Measurements from ENCODE around the gene MFSD11.

The MFSD11 gene

DNA sequence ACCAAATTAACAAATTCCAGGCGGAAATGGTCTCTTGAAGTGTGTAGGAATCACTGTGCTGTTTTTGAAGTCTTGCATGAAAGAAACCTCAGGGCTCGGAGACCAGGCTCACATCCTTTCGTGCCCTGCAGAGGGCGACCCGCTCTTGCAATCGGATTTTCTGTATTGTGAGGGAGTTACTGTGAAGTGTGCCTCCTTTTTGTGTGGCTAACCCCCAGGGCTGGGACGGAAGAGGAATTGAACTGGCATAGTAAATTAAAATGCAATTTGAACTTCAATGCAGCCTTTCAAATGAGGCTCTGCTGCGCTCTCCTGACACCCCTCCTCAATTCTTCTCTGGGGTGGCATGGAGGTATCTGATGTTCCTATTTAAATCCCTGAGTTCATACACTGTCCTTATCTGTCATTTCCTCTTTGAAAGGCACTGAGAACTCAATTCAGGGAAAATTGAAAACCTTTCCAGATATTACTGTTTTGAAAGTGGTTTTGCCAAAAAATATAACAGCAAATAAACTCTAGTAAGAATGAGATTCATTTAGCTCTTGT lies 78.7 kb downstream of the MFSD11 start:
- DNase-seq (ENCODE audit: low read depth) = peak; percentile 4
- TF ChIP-seq CTCF (IDR thresholded peaks at IDR 0.05; ENCODE audit: control insufficient read depth, extremely low read depth, insufficient read depth) = peak; percentile 75

GRCh38 chr17:76820039-76820438 lies 82.1 kb downstream of the MFSD11 start:
- DNase-seq (ENCODE audit: low read depth) = no peak
- TF ChIP-seq CTCF (IDR thresholded peaks at IDR 0.05; ENCODE audit: control insufficient read depth, extremely low read depth, insufficient read depth) = no peak
- no peak overlapping the region for H3K4me3 ChIP-seq (ENCODE audit: low read depth, low read length)

More for the DNA sequence above, 78.7 kb downstream of the MFSD11 start:
- H3K4me3 ChIP-seq (ENCODE audit: low read depth, low read length) = no peak overlapping the region

DNA sequence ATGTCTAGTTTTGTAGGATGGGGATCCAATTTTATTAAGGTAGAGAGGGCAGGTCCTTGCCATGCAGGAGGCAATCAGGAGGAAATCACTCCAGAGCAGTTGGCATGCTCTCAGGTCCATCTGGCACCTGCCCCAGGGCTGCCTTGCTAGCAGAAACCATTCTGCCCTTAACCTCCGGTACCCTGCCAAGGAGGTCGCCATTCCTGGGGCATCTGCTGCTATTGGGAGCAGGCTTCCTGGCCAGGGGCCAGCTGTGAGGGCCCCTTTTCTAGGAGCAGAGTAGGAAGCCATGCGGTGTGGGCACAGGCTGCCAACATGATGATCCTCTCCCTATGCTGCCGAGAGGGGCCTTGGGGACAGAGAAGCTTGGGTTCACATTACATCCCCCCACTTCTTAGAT lies 82.6 kb downstream of the MFSD11 start:
- TF ChIP-seq CTCF (IDR thresholded peaks at IDR 0.05; ENCODE audit: control insufficient read depth, extremely low read depth, insufficient read depth) = no peak
- no peak overlapping the region for H3K4me3 ChIP-seq (ENCODE audit: low read depth, low read length)
- peak; percentile 31 for DNase-seq (ENCODE audit: low read depth)

GRCh38 chr17:76822184-76822778 lies 84.4 kb downstream of the MFSD11 start:
- DNase-seq (ENCODE audit: low read depth) = no peak
- no peak for TF ChIP-seq CTCF (IDR thresholded peaks at IDR 0.05; ENCODE audit: control insufficient read depth, extremely low read depth, insufficient read depth)
- H3K4me3 ChIP-seq (ENCODE audit: low read depth, low read length) = no peak overlapping the region

- DNase-seq (ENCODE audit: low read depth) = no peak
- no peak overlapping the region for H3K4me3 ChIP-seq (ENCODE audit: low read depth, low read length)
- no peak for TF ChIP-seq CTCF (IDR thresholded peaks at IDR 0.05; ENCODE audit: control insufficient read depth, extremely low read depth, insufficient read depth)
Observed at GRCh38 chr17:76824093-76824492, 86.2 kb downstream of the MFSD11 start.

- no peak for TF ChIP-seq CTCF (IDR thresholded peaks at IDR 0.05; ENCODE audit: control insufficient read depth, extremely low read depth, insufficient read depth)
- H3K4me3 ChIP-seq (ENCODE audit: low read depth, low read length) = no peak overlapping the region
- no peak for DNase-seq (ENCODE audit: low read depth)
Observed at GRCh38 chr17:76826330-76827068, 88.6 kb downstream of the MFSD11 start.

Measured in LNCaP clone FGC (cell line).